D341Med (cell line): ENCODE data around the gene STRADB.
"Not testable (repeated sequence)": the region's sequence is repeated elsewhere in the genome, so short reads cannot be mapped to it uniquely, and the experiment has no call there.

Source experiments
- DNase-seq: peaks from one replicate; pipeline ENCODE4 v3.0.0; 2012; ENCODE audit warnings: low spot score

STRADB gene

GRCh38 chr2:201451292-201452057 lies at the start of gene STRADB, which contains the start of gene TRAK2:
TSS of gene STRADB (plus strand) at chr2:201451740. CDS start at chr2:201454841, 3,101 bp downstream.
TSS of gene TRAK2 (minus strand) at chr2:201451458. CDS start at chr2:201420507, 30,951 bp downstream.
- DNase-seq: peak; percentile 91

GRCh38 chr2:201401815-201402214 lies 49.7 kb upstream of the STRADB start:
- DNase-seq: no peak

GRCh38 chr2:201402651-201403562 lies 48.6 kb upstream of the STRADB start:
- no peak for DNase-seq

- no peak for DNase-seq
These were observed 47.7 kb upstream of the STRADB start for GRCh38 chr2:201403880-201404279.

GRCh38 chr2:201404699-201405280 lies 46.8 kb upstream of the STRADB start:
- DNase-seq: no peak

- no peak for DNase-seq
These were observed 45.4 kb upstream of the STRADB start for GRCh38 chr2:201406077-201406662.

- no peak for DNase-seq
These were observed 44.3 kb upstream of the STRADB start for GRCh38 chr2:201407265-201407664.

GRCh38 chr2:201408931-201409330 lies 42.6 kb upstream of the STRADB start:
- no peak for DNase-seq

- DNase-seq: no peak
These were observed 40.1 kb upstream of the STRADB start for GRCh38 chr2:201411421-201411820.

- DNase-seq: peak; percentile 44
These were observed 38.4 kb upstream of the STRADB start for GRCh38 chr2:201413143-201413542.

GRCh38 chr2:201413552-201413951 lies 38.0 kb upstream of the STRADB start:
- no peak for DNase-seq

GRCh38 chr2:201414099-201415023 lies 37.2 kb upstream of the STRADB start:
- DNase-seq: no peak

- no peak for DNase-seq
These were observed 36.4 kb upstream of the STRADB start for GRCh38 chr2:201415149-201415548.

GRCh38 chr2:201419057-201419635 lies 32.4 kb upstream of the STRADB start:
- no peak for DNase-seq

GRCh38 chr2:201419986-201420385 lies 31.6 kb upstream of the STRADB start:
- DNase-seq: no peak

- DNase-seq: no peak
These were observed 31.0 kb upstream of the STRADB start for GRCh38 chr2:201420442-201421113.

GRCh38 chr2:201425952-201426351 lies 25.6 kb upstream of the STRADB start:
- DNase-seq: no peak

GRCh38 chr2:201428366-201428765 lies 23.2 kb upstream of the STRADB start:
- not testable (repeated sequence) for DNase-seq

GRCh38 chr2:201429835-201430234 lies 21.7 kb upstream of the STRADB start:
- not testable (repeated sequence) for DNase-seq

GRCh38 chr2:201430322-201430721 lies 21.2 kb upstream of the STRADB start:
- not testable (repeated sequence) for DNase-seq
